Renal cortical epithelial cell (primary cell): ENCODE data around the gene EYA2. TPM values are rescaled to one million over a fixed set of nuclear protein-coding genes. Genes with fewer than 3 reads are reported as not detected.
A peak's percentile ranks its signal among the peaks of the same experiment; 100 is the strongest.
"Not testable (repeated sequence)": the region's sequence is repeated elsewhere in the genome, so short reads cannot be mapped to it uniquely, and the experiment has no call there.

Source experiments
- DNase-seq: peaks from one replicate; pipeline ENCODE4 v3.0.0-alpha.2; 2011; ENCODE audit warnings: low read depth
- total RNA-seq: library from RNA; depleted of rRNA; stranded (reverse); fragments of >200 nt; gene quantifications from 2 replicates; pipeline ENCODE4 v1.2.3, GENCODE V29; 2014

EYA2 gene
- total RNA-seq, 1 donor from 2014 or later: not detected

GRCh38 chr20:46894971-46895905 is 595 bp downstream of the EYA2 start:
- DNase-seq: peak; percentile 1

- DNase-seq: no peak
These were observed 1.2 kb downstream of the EYA2 start for GRCh38 chr20:46895906-46896242.

- no peak for DNase-seq
These were observed 2.8 kb downstream of the EYA2 start for GRCh38 chr20:46897328-46897880.

GRCh38 chr20:46898423-46898822 is 3.8 kb downstream of the EYA2 start:
- no peak for DNase-seq

- DNase-seq: no peak
These were observed 5.0 kb downstream of the EYA2 start for GRCh38 chr20:46899621-46900020.

- no peak for DNase-seq
These were observed 5.4 kb downstream of the EYA2 start for GRCh38 chr20:46900086-46900485.

GRCh38 chr20:46900826-46901225 is 6.2 kb downstream of the EYA2 start:
- DNase-seq: no peak

GRCh38 chr20:46901638-46902037 is 7.0 kb downstream of the EYA2 start:
- no peak for DNase-seq

- DNase-seq: no peak
These were observed 8.6 kb downstream of the EYA2 start for GRCh38 chr20:46903256-46903655.

GRCh38 chr20:46903937-46904336 is 9.3 kb downstream of the EYA2 start:
- DNase-seq: no peak

GRCh38 chr20:46905364-46906125 is 10.9 kb downstream of the EYA2 start:
- no peak for DNase-seq

GRCh38 chr20:46913329-46914044 is 18.8 kb downstream of the EYA2 start:
- DNase-seq: no peak

GRCh38 chr20:46914789-46915379 is 20.2 kb downstream of the EYA2 start:
- no peak for DNase-seq

GRCh38 chr20:46915575-46916257 is 21.1 kb downstream of the EYA2 start:
- DNase-seq: no peak

GRCh38 chr20:46916258-46916603 is 21.6 kb downstream of the EYA2 start:
- DNase-seq: no peak

- no peak for DNase-seq
These were observed 22.5 kb downstream of the EYA2 start for GRCh38 chr20:46917155-46917554.

GRCh38 chr20:46920114-46920513 is 25.5 kb downstream of the EYA2 start:
- no peak for DNase-seq

GRCh38 chr20:46922841-46923240 is 28.2 kb downstream of the EYA2 start:
- DNase-seq: not testable (repeated sequence)

GRCh38 chr20:46923550-46923949 is 28.9 kb downstream of the EYA2 start:
- peak; percentile 21 for DNase-seq

GRCh38 chr20:46928580-46929132 is 34.0 kb downstream of the EYA2 start:
- DNase-seq: peak; percentile 19

- DNase-seq: no peak
These were observed 35.3 kb downstream of the EYA2 start for GRCh38 chr20:46929902-46930301.
